Panc1 (cell line): ENCODE results near the gene KRT15.

ENCODE experiments used
- POLR2AphosphoS5 ChIP-seq: IDR thresholded peaks from 2 replicates; pipeline ENCODE4 v1.6.1; 2012; ENCODE audit warnings: mild to moderate bottlenecking, low read depth, low read length, moderate library complexity
- SIN3A ChIP-seq: IDR thresholded peaks from 2 replicates; pipeline ENCODE4 v1.6.1; 2012; ENCODE audit warnings: low read depth, mild to moderate bottlenecking, low read length, moderate library complexity, borderline replicate concordance; ENCODE audit not compliant: insufficient read depth
- TF ChIP-seq, protein P1 (sequence below), 2 experiments: IDR thresholded peaks; 2 replicates each; pipeline ENCODE4 v1.6.1; 2011 to 2012; ENCODE audit warnings: low read depth in 2 of 2, control low read depth in 1 of 2, low read length in 1 of 2, mild to moderate bottlenecking in 1 of 2, moderate library complexity in 1 of 2; ENCODE audit not compliant: insufficient read depth in 1 of 2
- TF ChIP-seq, protein P2 (sequence below): fragments of 450-650 bp; IDR thresholded peaks from 2 replicates; pipeline ENCODE4 v1.5.1; 2017; ENCODE audit warnings: mild to moderate bottlenecking

DNA sequence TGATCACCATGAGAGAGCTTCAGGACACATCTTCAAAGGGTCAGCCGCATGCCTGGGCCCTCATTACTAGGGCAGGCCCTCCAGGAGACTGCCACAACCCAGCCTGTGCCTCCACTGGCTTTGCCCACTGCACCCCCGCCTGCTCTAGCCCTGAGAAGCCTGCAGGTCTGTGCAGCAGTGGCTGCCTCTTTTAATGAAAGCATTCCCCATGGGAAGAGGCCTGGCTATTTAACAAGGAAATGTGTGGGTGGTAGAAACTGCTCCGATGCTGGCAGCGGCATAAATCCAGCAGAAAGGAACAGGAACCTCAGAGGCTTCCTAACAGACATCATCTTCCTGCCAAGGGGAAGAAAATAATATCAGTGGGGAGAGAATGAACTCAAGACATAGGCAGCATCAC, 51.1 kb downstream of the KRT15 start:
- TF ChIP-seq POLR2AphosphoS5 (no peak), SIN3A (no peak)
- TF ChIP-seq, protein P1, sequence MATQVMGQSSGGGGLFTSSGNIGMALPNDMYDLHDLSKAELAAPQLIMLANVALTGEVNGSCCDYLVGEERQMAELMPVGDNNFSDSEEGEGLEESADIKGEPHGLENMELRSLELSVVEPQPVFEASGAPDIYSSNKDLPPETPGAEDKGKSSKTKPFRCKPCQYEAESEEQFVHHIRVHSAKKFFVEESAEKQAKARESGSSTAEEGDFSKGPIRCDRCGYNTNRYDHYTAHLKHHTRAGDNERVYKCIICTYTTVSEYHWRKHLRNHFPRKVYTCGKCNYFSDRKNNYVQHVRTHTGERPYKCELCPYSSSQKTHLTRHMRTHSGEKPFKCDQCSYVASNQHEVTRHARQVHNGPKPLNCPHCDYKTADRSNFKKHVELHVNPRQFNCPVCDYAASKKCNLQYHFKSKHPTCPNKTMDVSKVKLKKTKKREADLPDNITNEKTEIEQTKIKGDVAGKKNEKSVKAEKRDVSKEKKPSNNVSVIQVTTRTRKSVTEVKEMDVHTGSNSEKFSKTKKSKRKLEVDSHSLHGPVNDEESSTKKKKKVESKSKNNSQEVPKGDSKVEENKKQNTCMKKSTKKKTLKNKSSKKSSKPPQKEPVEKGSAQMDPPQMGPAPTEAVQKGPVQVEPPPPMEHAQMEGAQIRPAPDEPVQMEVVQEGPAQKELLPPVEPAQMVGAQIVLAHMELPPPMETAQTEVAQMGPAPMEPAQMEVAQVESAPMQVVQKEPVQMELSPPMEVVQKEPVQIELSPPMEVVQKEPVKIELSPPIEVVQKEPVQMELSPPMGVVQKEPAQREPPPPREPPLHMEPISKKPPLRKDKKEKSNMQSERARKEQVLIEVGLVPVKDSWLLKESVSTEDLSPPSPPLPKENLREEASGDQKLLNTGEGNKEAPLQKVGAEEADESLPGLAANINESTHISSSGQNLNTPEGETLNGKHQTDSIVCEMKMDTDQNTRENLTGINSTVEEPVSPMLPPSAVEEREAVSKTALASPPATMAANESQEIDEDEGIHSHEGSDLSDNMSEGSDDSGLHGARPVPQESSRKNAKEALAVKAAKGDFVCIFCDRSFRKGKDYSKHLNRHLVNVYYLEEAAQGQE (IDR thresholded peaks at IDR 0.05; ENCODE audit: insufficient read depth in 1 of 2, low read depth in 2 of 2, low read length in 1 of 2), result no peak
- TF ChIP-seq, protein P2, sequence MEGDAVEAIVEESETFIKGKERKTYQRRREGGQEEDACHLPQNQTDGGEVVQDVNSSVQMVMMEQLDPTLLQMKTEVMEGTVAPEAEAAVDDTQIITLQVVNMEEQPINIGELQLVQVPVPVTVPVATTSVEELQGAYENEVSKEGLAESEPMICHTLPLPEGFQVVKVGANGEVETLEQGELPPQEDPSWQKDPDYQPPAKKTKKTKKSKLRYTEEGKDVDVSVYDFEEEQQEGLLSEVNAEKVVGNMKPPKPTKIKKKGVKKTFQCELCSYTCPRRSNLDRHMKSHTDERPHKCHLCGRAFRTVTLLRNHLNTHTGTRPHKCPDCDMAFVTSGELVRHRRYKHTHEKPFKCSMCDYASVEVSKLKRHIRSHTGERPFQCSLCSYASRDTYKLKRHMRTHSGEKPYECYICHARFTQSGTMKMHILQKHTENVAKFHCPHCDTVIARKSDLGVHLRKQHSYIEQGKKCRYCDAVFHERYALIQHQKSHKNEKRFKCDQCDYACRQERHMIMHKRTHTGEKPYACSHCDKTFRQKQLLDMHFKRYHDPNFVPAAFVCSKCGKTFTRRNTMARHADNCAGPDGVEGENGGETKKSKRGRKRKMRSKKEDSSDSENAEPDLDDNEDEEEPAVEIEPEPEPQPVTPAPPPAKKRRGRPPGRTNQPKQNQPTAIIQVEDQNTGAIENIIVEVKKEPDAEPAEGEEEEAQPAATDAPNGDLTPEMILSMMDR, result no peak
